Keratinocyte (primary cell): ENCODE data around the gene PRKAG2.

Experiments
- CTCF ChIP-seq, 3 experiments: IDR thresholded peaks in 1 of 3; conservative IDR thresholded peaks in 1 of 3; optimal IDR thresholded peaks in 1 of 3; 2 replicates in 2 of 3; 3 replicates in 1 of 3; pipeline versions ENCODE3 to v1.5.1; 2011; ENCODE audit warnings: low read length in 3 of 3, mild to moderate bottlenecking in 3 of 3, moderate library complexity in 2 of 3, control low read depth in 1 of 3, inconsistent platforms in 1 of 3; ENCODE audit not compliant: insufficient read depth in 2 of 3; ENCODE audit errors: extremely low read depth in 1 of 3
- EZH2 ChIP-seq: IDR thresholded peaks from one replicate; pipeline ENCODE4 v1.6.1; 2012; ENCODE audit warnings: inconsistent platforms, mild to moderate bottlenecking, low read length, moderate library complexity

- TF ChIP-seq CTCF (optimal IDR thresholded peaks at IDR 0.05 in 1 of 3, IDR thresholded peaks at IDR 0.05 in 1 of 3, conservative IDR thresholded peaks at IDR 0.05 in 1 of 3; ENCODE audit: extremely low read depth in 1 of 3, insufficient read depth in 2 of 3, low read length in 3 of 3) = no peak
- TF ChIP-seq EZH2 = no peak
These were observed 177.0 kb downstream of the PRKAG2 start for GRCh38 chr7:151699928-151700319.
